ENCODE data around the gene STIM2. TPM values are rescaled to one million over a fixed set of nuclear protein-coding genes. Genes with fewer than 3 reads are reported as not detected.
"Not testable (repeated sequence)": the region's sequence is repeated elsewhere in the genome, so short reads cannot be mapped to it uniquely, and the experiment has no call there.

STIM2 gene
- total RNA-seq = 10 to 100 TPM; 44.7 to 45.4 TPM

DNA sequence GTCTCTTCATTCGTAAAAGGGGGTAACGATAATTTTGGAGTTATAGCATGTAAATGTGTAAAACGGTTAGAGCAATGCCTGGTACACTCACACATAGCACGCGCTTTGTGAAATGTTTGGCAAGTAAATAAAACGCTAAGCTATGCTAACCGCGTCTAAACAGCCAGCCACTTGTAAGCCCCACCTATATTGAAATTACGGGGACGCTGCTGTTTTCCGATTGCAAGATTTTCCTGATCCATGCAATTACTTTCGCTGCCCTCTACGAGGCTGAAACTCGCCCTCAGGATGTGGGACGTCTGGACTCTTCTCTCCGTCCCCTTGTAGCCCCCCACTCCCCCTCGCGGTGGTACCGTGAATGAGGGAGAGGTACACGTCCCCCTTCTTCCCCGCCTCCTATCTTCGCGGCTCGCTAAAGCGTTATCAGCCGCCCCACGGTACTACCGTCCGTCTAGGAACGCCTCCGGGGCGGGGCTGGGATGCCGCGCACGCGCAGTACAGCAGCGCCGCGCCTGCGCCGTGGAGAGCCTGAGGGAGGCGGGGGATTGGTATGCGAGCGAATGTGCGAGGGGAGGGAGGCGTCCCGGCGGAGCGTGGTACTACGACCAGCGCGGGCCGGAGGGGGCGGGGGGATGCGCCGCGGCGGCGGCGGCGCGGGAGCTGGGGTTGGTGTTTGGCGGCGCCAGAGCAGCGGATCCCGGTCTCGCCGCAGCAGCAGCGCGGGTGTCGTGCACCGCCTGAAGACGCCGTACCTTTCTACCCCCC lies at the start of gene STIM2:
STIM2 (plus strand) TSS at position 685 of the 765 bp plus-strand sequence.
- ChIA-PET CTCF (interaction anchor here (0.6 to 2.0 kb wide), 5 partner anchors 13 to 453 kb away, joined by 3 to 10 read pairs (median 6); no protein-coding TSS in a partner anchor), POLR2A (interaction anchor here (0.6 to 3.2 kb wide), 16 partner anchors 9 to 535 kb away, joined by 3 to 14 read pairs (median 4); no protein-coding TSS in a partner anchor)

DNA sequence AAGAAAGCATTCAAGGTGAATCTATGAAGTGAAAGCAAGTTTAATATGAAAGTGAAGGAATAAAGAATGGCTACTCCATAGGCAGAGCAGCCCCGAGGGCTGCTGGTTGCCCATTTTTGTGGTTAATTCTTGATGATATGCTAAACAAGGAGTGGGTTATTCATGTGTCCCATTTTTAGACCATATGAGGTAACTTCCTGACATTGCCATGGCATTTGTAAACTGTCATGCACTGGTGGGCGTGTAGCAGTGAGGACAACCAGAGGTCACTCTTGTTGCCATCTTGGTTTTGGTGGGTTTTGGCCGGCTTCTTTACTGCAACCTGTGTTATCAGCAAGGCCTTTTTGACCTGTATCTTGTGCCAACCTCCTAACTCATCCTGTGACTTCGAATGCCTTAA lies 49.1 kb upstream of the STIM2 start:
- CTCF ChIA-PET, POLR2A ChIA-PET: not testable (repeated sequence)

DNA sequence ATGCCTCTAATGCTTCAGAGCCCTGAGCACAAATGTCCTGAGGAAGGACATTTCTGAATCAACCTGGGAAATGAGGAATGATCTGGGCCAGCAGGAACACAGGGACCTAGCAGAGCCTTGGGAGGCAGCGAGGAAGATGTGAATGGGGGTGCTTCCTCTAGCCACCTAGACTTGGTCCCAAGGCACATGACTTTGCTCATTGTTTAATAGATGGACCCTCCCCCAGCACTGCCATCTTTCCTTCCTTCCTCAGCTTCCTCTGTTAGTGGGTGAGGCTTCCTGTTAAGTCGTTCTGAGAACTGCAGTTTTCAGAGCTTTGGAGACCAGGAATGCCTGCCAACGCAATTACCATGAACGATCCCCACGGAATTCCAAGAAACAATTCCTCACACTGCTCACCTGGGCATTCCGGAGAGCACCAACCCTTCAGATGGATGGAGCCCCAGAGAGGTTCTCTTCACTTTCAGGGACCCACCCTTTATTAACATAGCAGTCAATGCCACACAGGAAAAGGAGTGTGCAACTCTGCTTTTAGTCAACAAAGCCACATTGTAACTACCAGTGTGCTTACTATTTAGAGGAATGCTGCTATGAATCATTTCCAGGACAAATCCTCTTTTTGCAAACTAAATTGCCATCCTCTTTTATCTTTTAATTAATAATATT lies 48.5 kb upstream of the STIM2 start:
- ChIA-PET CTCF (no interaction called here), POLR2A (no interaction called here)

DNA sequence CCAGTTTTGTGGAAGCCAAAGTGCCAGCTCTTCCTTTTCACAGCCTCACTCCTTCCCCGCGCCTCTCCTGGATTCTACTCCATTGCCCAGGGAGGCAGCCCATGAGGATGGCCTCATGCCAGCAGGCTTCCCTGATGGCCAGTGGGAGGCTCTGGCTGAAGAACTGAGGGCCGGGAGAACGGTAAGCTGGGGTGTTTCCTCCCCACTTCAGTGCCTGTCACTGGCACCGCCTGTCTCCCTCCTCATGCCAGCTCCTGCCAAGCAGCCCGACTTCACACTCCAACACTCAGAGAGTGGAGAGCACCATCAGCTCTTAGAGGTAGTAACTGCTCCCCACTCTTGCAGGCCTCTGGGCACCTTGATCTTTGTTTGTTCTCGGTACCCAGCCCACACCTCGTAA lies 46.9 kb upstream of the STIM2 start:
- ChIA-PET CTCF (interaction anchor here (1.0 kb wide), 1 partner anchor 27 kb away, joined by 3 read pairs; no protein-coding TSS in a partner anchor), POLR2A (no interaction called here)

DNA sequence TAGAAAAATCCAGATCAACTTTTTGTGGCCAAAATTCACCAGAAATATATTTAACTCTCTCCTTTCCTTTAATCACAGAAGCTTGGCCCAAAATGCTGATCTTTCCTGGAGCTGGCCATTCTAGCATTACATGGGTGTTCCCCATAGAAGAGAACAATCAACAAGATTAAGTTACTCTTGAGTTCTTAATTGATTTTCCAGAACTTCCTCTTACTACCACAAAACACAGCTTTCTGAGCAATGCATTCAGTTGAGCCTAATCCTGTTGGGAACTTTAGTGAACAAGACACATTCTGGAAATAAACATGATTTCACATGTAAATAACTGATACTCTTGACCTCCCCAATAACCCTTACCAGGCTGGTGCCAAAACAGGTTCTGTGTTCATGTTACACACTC lies 45.4 kb upstream of the STIM2 start:
- ChIA-PET CTCF (no interaction called here), POLR2A (no interaction called here)

DNA sequence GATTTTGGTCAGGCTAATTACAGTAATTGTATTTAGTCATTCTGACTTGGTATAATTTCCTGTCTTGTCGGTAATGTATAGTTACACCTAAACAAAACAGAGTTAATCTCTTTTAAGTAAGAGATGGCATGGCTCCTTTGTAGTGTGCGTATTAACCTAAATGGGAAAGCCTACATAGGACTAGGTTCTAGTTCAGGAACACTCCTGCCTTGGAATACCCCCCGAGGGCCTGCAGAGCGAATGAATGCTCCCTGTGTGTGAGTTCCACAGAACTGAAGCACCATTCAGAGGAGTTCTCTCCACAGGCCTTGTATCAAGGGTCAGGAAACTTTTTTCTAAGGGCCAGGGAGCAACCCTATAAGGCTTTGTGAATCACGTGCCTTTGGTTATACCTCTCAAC lies 44.9 kb upstream of the STIM2 start:
- POLR2A ChIA-PET = no interaction called here

DNA sequence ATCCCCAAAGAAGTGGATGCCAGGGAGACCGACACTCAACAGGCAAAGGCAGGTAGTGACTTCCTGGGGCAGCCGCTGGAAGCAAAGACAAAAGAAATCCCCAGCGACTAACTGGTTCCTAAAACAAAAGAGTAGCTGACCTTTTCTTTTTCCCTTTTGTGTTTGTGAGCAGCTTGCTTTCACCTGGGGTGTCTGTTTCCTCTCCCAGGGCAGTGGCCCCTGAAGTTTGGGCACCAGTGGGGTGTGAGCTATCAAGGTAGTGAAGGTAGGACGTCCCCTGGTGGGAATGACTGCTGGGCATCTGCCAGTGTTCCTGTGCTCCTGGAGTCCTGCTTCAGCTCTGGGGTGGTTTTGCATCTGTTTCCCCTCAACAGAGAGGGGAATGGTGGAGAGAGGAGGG lies 41.6 kb upstream of the STIM2 start:
- CTCF ChIA-PET = no interaction called here
- POLR2A ChIA-PET = no interaction called here

More for the DNA sequence above, 44.9 kb upstream of the STIM2 start:
- CTCF ChIA-PET = no interaction called here

DNA sequence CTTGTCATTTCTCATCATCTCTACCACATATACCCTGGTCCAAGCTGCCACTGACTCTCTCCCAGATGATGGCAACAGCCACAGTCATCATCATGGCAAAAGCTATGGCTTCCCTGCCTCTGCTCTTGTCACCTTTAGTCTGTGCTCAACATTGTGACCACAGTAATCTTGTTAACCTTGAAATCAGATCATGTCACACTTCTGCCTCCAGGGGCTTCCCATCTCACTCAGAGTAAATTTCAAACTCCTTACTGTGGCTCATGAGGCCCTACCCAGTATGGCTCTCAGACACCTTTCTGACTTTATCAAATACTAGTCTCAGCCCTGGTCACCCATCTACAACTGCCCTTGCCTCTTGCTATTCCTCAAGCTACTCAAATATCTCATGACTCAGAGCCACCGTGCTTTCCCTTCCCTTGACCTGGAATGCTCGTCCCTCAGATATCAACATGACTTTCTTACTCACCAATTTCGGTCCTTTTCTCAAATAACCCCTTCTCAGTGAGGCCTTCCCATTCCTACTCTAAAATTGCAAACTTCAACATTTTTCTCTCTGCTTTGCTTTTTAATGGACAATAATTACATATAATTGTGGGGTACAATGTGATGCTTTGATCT lies 41.1 kb upstream of the STIM2 start:
- ChIA-PET CTCF (no interaction called here), POLR2A (no interaction called here)

DNA sequence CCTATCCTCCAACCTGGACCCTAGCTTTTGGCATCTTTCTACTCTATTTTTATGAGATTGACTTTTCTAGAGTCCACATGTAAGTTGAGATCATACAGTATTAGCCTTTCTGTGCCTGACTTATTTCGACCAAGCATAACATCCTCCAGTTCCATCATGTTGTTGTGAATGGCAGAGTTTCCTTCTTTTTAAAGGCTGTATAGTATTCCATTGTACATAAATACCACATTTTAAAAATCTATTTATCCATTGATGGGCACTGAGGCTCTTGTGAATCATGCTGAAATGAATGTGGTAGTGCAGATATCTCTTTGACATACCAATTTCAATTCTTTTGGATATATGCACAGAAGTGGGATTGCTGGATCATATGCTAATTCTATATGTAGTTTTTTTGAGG lies 40.3 kb upstream of the STIM2 start:
- CTCF ChIA-PET = no interaction called here
- POLR2A ChIA-PET = no interaction called here

DNA sequence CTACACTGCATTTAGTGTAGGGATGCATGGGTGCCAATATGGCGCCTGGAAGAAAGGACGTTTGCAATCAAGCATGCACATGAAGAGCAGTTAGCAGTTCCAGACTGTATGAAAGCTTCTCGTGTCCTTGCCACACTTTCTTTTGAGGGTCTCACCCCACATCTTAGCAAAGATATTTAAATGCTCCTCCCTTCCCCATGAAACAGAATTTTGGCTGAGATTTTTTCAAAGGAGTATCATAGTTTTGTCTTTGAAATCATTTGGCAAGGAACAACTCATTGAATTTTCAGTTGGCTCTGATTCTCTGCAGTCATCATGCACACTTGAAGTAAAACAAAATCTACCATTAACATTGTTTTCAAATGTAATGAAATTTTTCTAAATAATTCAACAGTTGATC lies 39.6 kb upstream of the STIM2 start:
- ChIA-PET CTCF (no interaction called here), POLR2A (no interaction called here)

DNA sequence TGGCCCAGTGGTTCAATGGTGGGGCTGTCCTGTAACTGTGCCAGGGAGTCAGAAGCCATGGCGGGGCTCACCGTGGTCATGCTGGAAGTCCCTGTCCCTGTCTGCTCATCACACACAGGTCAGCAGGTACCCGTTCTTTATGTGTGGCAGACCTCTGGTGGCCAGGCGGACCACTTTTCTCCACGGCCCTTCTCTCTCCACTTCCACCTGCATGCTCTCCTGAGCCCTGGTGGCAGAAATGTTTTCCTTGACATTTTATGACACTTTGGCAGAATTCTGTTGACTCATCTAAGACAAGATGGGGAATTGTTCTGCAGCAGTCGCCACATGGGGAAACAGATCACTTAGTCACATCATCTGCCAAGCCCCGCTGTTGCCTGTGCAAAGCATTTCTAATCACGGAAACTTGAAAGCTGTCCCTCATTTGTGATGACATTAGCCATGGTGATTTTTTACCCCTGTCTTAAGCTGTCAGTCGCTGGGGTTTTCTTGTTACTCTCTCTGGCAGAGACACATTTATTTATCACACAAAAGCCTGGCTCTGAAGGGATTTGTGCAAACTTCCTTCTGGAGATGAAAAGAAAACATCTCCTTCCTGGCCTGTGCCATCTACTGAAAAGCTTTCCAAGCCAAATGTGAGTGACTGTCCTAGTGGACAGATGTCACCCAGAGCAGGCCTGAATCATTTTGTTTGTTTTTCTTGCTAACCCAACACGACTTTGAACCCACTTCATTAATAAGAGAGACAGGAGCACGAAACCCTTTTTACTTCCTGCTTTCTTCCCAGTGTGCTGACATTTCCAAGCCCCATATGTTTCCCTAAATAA lies 38.8 kb upstream of the STIM2 start:
- ChIA-PET CTCF (no interaction called here), POLR2A (no interaction called here)

DNA sequence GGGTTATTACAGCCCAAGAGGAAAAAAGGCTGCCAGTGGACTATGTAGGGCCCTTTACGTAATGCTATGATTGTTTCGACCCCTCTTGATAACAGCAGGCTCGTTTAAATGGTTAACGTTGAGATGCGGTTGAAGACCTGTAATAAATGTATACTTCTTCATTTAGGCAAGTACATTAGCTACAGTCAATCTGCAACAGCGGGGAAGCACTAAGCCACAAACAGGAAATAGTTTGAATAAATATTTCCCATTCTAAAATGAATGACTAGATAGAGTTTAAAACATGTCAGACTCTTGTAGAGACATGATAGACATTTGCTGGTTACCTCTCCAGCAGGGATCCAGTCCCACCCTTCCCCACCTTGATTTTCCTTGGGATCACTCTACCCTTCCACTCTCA lies 38.1 kb upstream of the STIM2 start:
- CTCF ChIA-PET = no interaction called here
- POLR2A ChIA-PET = no interaction called here

DNA sequence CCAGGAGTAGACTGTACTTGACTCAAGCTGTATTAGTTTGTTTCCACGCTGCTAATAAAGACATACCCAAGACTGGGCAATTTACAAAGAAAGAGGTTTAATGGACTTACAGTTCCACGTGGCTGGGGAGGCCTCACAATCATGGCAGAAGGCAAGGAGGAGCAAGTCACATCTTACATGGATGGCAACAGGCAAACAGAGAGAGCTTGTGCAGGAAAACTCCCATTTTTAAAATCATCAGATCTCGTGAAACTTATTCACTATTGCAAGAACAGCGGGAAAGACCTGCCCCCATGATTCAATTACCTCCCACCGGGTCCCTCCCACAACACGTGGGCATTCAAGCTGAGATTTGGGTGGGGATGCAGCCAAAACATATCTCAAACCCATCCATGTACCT lies 37.7 kb upstream of the STIM2 start:
- POLR2A ChIA-PET = interaction anchor here (0.5 kb wide), 1 partner anchor 332 kb away, joined by 3 read pairs; no protein-coding TSS in a partner anchor
- CTCF ChIA-PET = not testable (repeated sequence)

DNA sequence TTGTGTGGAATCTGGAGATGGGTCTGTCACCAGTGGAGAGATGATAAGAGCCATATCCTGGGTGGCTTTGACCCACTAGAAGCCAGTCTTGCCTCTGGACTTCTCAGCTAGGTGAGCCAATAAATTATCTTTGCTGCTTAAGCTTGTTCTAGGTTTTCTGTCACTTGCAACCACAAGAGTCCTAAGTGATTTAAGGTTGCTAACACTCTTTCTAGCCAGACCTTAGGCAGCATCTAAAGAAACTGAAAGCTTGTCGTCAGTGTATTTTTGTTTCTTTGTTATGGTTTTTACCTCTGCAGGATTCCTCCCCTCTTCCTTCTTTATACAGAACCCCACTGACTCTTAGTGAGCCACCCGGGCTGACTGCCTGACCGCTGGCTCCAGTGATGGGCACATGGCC lies 37.1 kb upstream of the STIM2 start:
- POLR2A ChIA-PET = no interaction called here
- CTCF ChIA-PET = no interaction called here

DNA sequence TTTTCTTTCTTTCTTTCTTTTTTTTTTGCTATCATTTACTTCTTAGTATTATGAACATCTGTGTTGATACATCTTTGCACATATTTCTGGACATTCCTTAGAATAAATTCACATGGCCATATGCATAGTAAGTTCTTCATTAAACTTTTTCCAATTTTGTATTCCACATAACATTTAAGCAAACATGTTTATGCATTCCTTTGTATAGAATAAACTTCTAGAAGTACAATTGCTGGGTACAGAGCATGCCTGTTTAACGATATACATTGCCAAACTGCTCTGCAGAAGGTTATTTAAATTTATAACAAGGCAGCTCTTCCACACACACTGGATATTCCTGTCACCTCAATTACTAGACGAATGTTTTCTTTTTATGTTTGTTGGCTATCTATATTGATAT lies 36.0 kb upstream of the STIM2 start:
- ChIA-PET CTCF (interaction anchor here (0.7 kb wide), 1 partner anchor 8 kb away, joined by 3 read pairs; no protein-coding TSS in a partner anchor), POLR2A (no interaction called here)

DNA sequence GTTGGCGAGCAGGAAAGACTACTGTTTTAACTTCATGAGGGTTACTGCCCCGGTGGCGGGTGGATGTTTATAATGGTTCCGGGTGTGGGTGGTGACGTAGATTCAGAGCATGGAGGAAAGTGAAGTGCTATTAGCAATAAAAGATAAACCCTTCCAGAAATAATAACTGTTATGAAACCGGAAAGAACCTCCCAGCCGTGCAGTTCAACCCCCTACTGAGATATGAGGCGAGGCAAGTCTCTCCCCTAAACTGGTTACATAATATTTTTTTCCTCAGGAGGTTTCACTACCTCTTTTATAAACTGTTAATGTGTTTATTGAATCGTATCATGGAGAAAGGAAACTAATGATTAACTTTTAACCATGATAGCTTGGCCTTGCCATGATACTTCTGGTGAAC lies 33.9 kb upstream of the STIM2 start:
- ChIA-PET CTCF (no interaction called here), POLR2A (no interaction called here)

DNA sequence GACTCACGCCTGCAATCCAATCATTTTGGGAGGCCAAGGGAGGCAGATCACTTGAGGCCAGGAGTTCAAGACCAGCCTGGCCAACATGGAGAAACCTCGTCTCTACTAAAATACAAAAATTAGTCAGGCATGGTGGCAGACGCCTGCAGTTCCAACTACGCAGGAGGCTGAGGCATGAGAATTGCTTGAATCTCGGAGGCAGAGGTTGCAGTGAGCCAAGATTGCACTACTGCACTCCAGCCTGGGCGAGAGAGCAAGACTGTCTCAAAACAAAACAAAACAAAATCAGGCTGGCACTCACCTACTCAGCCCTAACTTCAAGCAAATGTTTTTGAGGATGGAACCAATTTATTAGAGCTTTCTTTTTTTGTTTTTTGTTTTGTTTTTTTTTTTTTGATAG lies 33.3 kb upstream of the STIM2 start:
- CTCF ChIA-PET, POLR2A ChIA-PET: not testable (repeated sequence)

DNA sequence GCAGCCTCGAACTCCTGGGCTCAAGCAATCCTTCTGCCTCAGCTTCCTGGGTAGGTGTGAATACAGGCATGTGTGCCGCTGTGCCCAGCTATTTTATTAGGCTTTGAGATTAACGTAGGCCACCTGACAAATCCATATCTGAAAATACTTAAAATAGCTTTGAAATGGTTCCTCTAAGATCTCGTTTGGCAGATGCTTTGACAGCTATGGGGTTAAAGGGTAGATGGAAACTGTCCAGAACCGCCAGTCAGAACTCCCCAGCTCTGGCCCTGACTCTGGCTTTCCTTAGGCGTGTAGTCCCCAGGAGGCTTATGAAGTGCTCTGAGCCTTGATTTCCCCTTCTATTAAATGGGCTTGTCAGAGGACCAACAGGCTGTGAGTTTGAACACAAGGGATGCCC lies 32.8 kb upstream of the STIM2 start:
- CTCF ChIA-PET = interaction anchor here (1.4 kb wide), 1 partner anchor 79 kb away, joined by 3 read pairs; no protein-coding TSS in a partner anchor

DNA sequence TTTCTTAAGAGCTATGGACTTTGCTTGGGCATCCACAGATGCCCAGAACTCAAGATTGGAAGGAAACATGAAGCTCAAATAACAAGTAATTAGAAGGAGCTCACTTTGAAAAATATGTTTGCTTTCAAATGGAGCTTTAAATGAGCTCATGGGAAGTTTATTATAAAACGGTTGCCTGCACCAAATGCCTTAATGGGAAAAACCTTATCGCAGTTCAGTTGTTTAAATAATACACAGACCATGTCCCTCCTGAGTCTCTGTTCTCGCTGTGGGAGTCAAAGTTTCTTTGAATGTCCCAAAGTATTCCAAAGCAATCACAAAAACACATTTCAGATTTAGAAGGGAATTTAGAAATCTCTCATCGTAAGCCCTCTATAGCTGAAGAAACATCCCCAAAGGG lies 31.6 kb upstream of the STIM2 start:
- ChIA-PET CTCF (interaction anchor here (1.4 kb wide), 1 partner anchor 81 kb away, joined by 3 read pairs; no protein-coding TSS in a partner anchor), POLR2A (no interaction called here)

More for the DNA sequence above, 32.8 kb upstream of the STIM2 start:
- POLR2A ChIA-PET = no interaction called here

DNA sequence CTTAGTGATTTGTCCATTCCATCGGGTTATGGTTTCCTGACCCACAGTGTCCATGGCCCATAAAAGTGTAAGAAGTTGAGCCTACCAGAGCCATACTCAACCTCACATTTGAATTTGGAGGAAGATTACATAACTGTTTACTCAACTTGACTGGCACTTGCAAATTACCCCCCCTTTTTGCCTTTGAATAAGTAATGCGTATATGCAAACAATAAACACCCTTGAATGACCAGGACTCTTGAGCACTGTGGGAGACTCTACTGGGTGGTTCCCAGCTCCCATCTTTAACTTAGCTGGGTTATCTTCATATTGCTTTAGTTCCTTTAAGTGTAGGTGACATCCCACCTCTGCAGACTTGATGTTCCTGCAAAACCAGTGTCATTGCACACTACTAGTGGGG lies 30.6 kb upstream of the STIM2 start:
- CTCF ChIA-PET = no interaction called here
- POLR2A ChIA-PET = no interaction called here

Measured in activated CD8-positive, alpha-beta memory T cell treated with anti-CD3 and anti-CD28 coated beads for 36 hours (primary cell).